IMR-90 (cell line): ENCODE measurements around the gene TMEM158. TPM values are rescaled to one million over a fixed set of nuclear protein-coding genes. Genes with fewer than 3 reads are reported as not detected.

ENCODE experiments used
- ATAC-seq: fragments of 200-7000 bp; cut with Tn5 transposase; 2 replicates; pipeline ENCODE4 v1.9.1; 2020; ENCODE audit warnings: low read depth, mild to moderate bottlenecking, moderate library complexity
- BruUV-seq: library from RNA; stranded (reverse); fragments of 400-500 nt; replicated peaks from 2 replicates; lab custom pipeline; 2021; lab: Mats Ljungman, UMichigan
- CTCF ChIA-PET: fragments of 300-600 bp; formaldehyde crosslinking; extraction: SDS; loops from one replicate; lab custom pipeline; 2021; ENCODE audit warnings: antibody characterized with exemption; lab: Yijun Ruan, JAX
- POLR2A ChIA-PET: fragments of 300-600 bp; sonication (Branson Sonifier 250); formaldehyde crosslinking; loops from one replicate; lab custom pipeline; 2022; ENCODE audit warnings: antibody characterized with exemption; ENCODE audit not compliant: unreplicated experiment; lab: Charles Lee
- DNase-seq: peaks from one replicate; pipeline ENCODE4 v3.0.0; 2013
- H2AFZ ChIP-seq: replicated peaks from 2 replicates; pipeline ENCODE3; 2013; ENCODE audit warnings: low read length, mild to moderate bottlenecking; ENCODE audit not compliant: poor library complexity
- H2AK5ac ChIP-seq: 2 replicates; pipeline ENCODE4 v1.6.1; 2013; ENCODE audit warnings: low read depth, low read length, inconsistent platforms
- H2AK9ac ChIP-seq: replicated peaks from 2 replicates; pipeline ENCODE3; 2013; ENCODE audit warnings: mild to moderate bottlenecking, low read depth, low read length, moderate library complexity; ENCODE audit not compliant: poor library complexity
- H2BK120ac ChIP-seq: 2 replicates; pipeline ENCODE4 v1.6.1; 2013; ENCODE audit warnings: low read depth, low read length, inconsistent platforms
- H2BK15ac ChIP-seq: 3 replicates; pipeline ENCODE4 v1.6.1; 2013; ENCODE audit warnings: low read depth, low read length, inconsistent platforms
- H2BK20ac ChIP-seq: 2 replicates; pipeline ENCODE4 v1.6.1; 2013; ENCODE audit warnings: low read depth, mild to moderate bottlenecking, inconsistent platforms, low read length, moderate library complexity
- H2BK5ac ChIP-seq: 2 replicates; pipeline ENCODE4 v1.6.1; 2013; ENCODE audit warnings: mild to moderate bottlenecking, low read depth, low read length, inconsistent platforms; ENCODE audit not compliant: poor library complexity, severe bottlenecking
- H3K14ac ChIP-seq: replicated peaks from 2 replicates; pipeline ENCODE4 v1.6.1; 2013; ENCODE audit warnings: low read depth, low read length, inconsistent platforms
- H3K18ac ChIP-seq: 2 replicates; pipeline ENCODE4 v1.6.1; 2013; ENCODE audit warnings: low read depth, low read length, control low read depth
- H3K23ac ChIP-seq: 2 replicates; pipeline ENCODE4 v1.6.1; 2013; ENCODE audit warnings: low read depth, low read length, inconsistent platforms
- H3K27ac ChIP-seq: 2 replicates; pipeline ENCODE4 v1.5.1; 2013; ENCODE audit warnings: mild to moderate bottlenecking, control low read depth, low read length; ENCODE audit not compliant: insufficient read depth
- H3K27me3 ChIP-seq: 2 replicates; pipeline ENCODE4 v1.6.1; 2013; ENCODE audit warnings: low read length; ENCODE audit not compliant: control insufficient read depth, insufficient read depth
- H3K36me3 ChIP-seq: 2 replicates; pipeline ENCODE4 v1.6.1; 2013; ENCODE audit warnings: low read length, mixed read lengths; ENCODE audit not compliant: control insufficient read depth, insufficient read depth
- H3K4ac ChIP-seq: 2 replicates; pipeline ENCODE4 v1.6.1; 2013; ENCODE audit warnings: low read depth, low read length, inconsistent platforms
- H3K4me1 ChIP-seq: 2 replicates; pipeline ENCODE4 v1.6.1; 2013; ENCODE audit warnings: low read length, mixed read lengths; ENCODE audit not compliant: control insufficient read depth, insufficient read depth
- H3K4me2 ChIP-seq: 2 replicates; pipeline ENCODE4 v1.6.1; 2013; ENCODE audit warnings: low read depth, mild to moderate bottlenecking, control low read depth, low read length, moderate library complexity
- H3K4me3 ChIP-seq: 2 replicates; pipeline ENCODE4 v1.5.1; 2013; ENCODE audit warnings: low read depth, mild to moderate bottlenecking, control low read depth, low read length, moderate library complexity; ENCODE audit not compliant: insufficient read depth
- H3K56ac ChIP-seq: 2 replicates; pipeline ENCODE4 v1.6.1; 2013; ENCODE audit warnings: low read length, inconsistent platforms; ENCODE audit not compliant: insufficient read depth; ENCODE audit errors: extremely low read depth
- H3K79me1 ChIP-seq, 2 experiments: 2 replicates each; pipeline ENCODE4 v1.6.1; 2013; ENCODE audit warnings: low read length in 2 of 2, inconsistent platforms in 1 of 2, low read depth in 1 of 2
- H3K9ac ChIP-seq: 2 replicates; pipeline ENCODE4 v1.6.1; 2013; ENCODE audit warnings: low read depth, low read length, control low read depth
- H3K9me1 ChIP-seq: 2 replicates; pipeline ENCODE4 v1.6.1; 2013; ENCODE audit warnings: low read length, inconsistent platforms; ENCODE audit not compliant: insufficient read depth
- H3K9me3 ChIP-seq: 2 replicates; pipeline ENCODE4 v1.6.1; 2013; ENCODE audit warnings: low read length; ENCODE audit not compliant: control insufficient read depth, insufficient read depth
- H4K20me1 ChIP-seq: 2 replicates; pipeline ENCODE4 v1.6.1; 2013; ENCODE audit warnings: low read length, inconsistent platforms; ENCODE audit not compliant: insufficient read depth
- H4K5ac ChIP-seq: 2 replicates; pipeline ENCODE4 v1.6.1; 2013; ENCODE audit warnings: mild to moderate bottlenecking, low read depth, low read length, control low read depth
- H4K8ac ChIP-seq, 2 experiments: 2 replicates each; pipeline ENCODE4 v1.6.1; 2013; ENCODE audit warnings: low read depth in 2 of 2, low read length in 2 of 2, control low read depth in 1 of 2, inconsistent platforms in 1 of 2
- H4K91ac ChIP-seq: 2 replicates; pipeline ENCODE4 v1.6.1; 2013; ENCODE audit warnings: low read depth, low read length, inconsistent platforms; ENCODE audit not compliant: insufficient read depth
- BHLHE40 ChIP-seq: fragments of 150-350 bp; IDR thresholded peaks from 2 replicates; pipeline ENCODE4 v1.6.1; 2016; ENCODE audit warnings: mild to moderate bottlenecking, low read depth, low read length
- CEBPB ChIP-seq: IDR thresholded peaks from 2 replicates; pipeline ENCODE4 v1.6.1; 2012; ENCODE audit warnings: low read depth, low read length, improper control_type of control experiment
- CHD1 ChIP-seq: IDR thresholded peaks from 2 replicates; pipeline ENCODE4 v1.6.1; 2012; ENCODE audit warnings: low read depth, low read length, improper control_type of control experiment
- CTCF ChIP-seq: conservative IDR thresholded peaks from 2 replicates; pipeline ENCODE4 v1.5.1; 2012; ENCODE audit warnings: mild to moderate bottlenecking, low read depth, low read length, improper control_type of control experiment
- FOS ChIP-seq: fragments of 150-350 bp; IDR thresholded peaks from 2 replicates; pipeline ENCODE4 v1.6.1; 2016; ENCODE audit warnings: low read depth, low read length
- MAFK ChIP-seq: IDR thresholded peaks from 2 replicates; pipeline ENCODE4 v1.6.1; 2012; ENCODE audit warnings: low read depth, low read length, improper control_type of control experiment
- MAZ ChIP-seq: IDR thresholded peaks from 2 replicates; pipeline ENCODE4 v1.6.1; 2012; ENCODE audit warnings: low read depth, mild to moderate bottlenecking, low read length, improper control_type of control experiment, moderate library complexity, borderline replicate concordance
- MXI1 ChIP-seq: IDR thresholded peaks from 2 replicates; pipeline ENCODE4 v1.6.1; 2012; ENCODE audit warnings: low read depth, mild to moderate bottlenecking, low read length, moderate library complexity, borderline replicate concordance
- NFE2L2 ChIP-seq: fragments of 150-350 bp; IDR thresholded peaks from 2 replicates; pipeline ENCODE4 v1.6.1; 2016; ENCODE audit warnings: low read depth, mild to moderate bottlenecking, low read length
- POLR2A ChIP-seq: IDR thresholded peaks from 2 replicates; pipeline ENCODE4 v1.6.1; 2012; ENCODE audit warnings: mild to moderate bottlenecking, low read depth, low read length
- RAD21 ChIP-seq: IDR thresholded peaks from 2 replicates; pipeline ENCODE4 v1.6.1; 2012; ENCODE audit warnings: low read length, improper control_type of control experiment
- RCOR1 ChIP-seq: IDR thresholded peaks from 2 replicates; pipeline ENCODE4 v1.6.1; 2012; ENCODE audit warnings: mild to moderate bottlenecking, low read length, improper control_type of control experiment; ENCODE audit not compliant: insufficient replicate concordance
- RFX5 ChIP-seq: IDR thresholded peaks from 2 replicates; pipeline ENCODE4 v1.8.0; 2012; ENCODE audit warnings: low read depth, mild to moderate bottlenecking, low read length, moderate library complexity
- SMC3 ChIP-seq: fragments of 150-350 bp; IDR thresholded peaks from 2 replicates; pipeline ENCODE4 v1.6.1; 2016; ENCODE audit warnings: low read depth, mild to moderate bottlenecking, antibody characterized with exemption, low read length, moderate library complexity
- USF2 ChIP-seq: fragments of 150-350 bp; IDR thresholded peaks from 2 replicates; pipeline ENCODE4 v1.6.1; 2017; ENCODE audit warnings: mild to moderate bottlenecking, antibody characterized with exemption, low read length, low read depth
- WGBS, 2 experiments: methylation state at CpG; one replicate each; pipeline versions ENCODE4 v1.1.5 to v1.1.7; 2013; ENCODE audit warnings: missing lambda C conversion rate in 2 of 2; ENCODE audit not compliant: insufficient read length in 1 of 2; ENCODE audit errors: extremely low coverage in 2 of 2; 5-methylcytosine and 5-hydroxymethylcytosine counted together
- dilution Hi-C: fragments of 300-500 bp; cut with HindIII; formaldehyde crosslinking; loops from one replicate; pipeline ENCODE4 v1.14.3; 2018; ENCODE audit warnings: low sequenced_read_pairs; ENCODE audit not compliant: unreplicated experiment
- in situ Hi-C: fragments of 300-500 bp; cut with MboI; formaldehyde crosslinking; loops from 3 replicates; pipeline ENCODE4 v1.14.3; 2019; ENCODE audit warnings: low sequenced_read_pairs, inconsistent platforms, mixed read lengths
- intact Hi-C: fragments of 100-400 bp; cut with micrococcal nuclease; formaldehyde crosslinking; loops from 2 replicates; pipeline ENCODE4 v1.10.0; 2022
- polyA plus RNA-seq, 3 experiments: library from polyadenylated mRNA; depleted of rRNA; stranded (reverse); fragments of >200 nt; gene quantifications; 2 replicates each; pipeline ENCODE4 v1.2.3, GENCODE V29; 2012; ENCODE audit warnings: low replicate concordance in 1 of 3
- total RNA-seq: library from RNA; depleted of rRNA; stranded (reverse); fragments of >200 nt; gene quantifications from 2 replicates; pipeline ENCODE4 v1.2.3, GENCODE V29; 2012
- TF ChIP-seq, protein P1 (sequence below): fragments of 150-350 bp; IDR thresholded peaks from 2 replicates; pipeline ENCODE4 v1.6.1; 2016; ENCODE audit warnings: low read depth, mild to moderate bottlenecking, low read length, moderate library complexity, borderline replicate concordance

The TMEM158 gene
- total and polyA plus RNA-seq, 2 of the 4 experiments (the other 2 are of a cell fraction), result 1.6 to 16.4 TPM

DNA sequence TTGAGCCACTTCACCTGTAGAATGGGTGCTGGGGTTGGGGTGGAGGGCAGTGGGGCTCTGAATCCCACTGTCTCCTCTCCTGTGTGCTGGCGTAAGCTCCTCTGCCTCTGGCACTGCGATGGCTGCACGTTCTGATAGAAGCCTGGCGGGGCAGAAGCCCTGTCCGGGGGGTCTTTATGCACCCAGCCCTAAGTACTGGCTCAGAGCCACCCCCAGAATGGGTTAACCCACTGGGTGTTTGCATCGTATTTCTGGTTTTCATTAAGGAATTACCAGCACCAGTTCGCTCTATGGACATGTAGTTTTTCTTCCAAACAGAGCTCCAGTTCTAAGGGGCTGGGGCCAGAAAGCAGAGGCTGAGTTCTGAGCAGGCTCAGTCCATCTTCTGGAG, 42.2 kb downstream of the TMEM158 start:
- Histone ChIP-seq H3K9ac (no peak overlapping the region), H4K20me1 (no peaks in the 10 kb centered on the region), H3K27me3 (no peaks in the 10 kb centered on the region), H3K27ac (peak overlapping the region; percentile 28; the same call in 1 of the 2 replicates), H2AK9ac (no peak overlapping the region), H2AK5ac (peak overlapping the region; percentile 73), H3K18ac (peak overlapping the region; percentile 23; the same call in 1 of the 2 replicates), H3K4ac (peak overlapping the region; percentile 85), H4K91ac (peak overlapping the region; percentile 77), H3K9me3 (no peaks in the 10 kb centered on the region), H2BK120ac (peak overlapping the region; percentile 87), H2BK5ac (no peak overlapping the region), H3K56ac (no peak overlapping the region), H2BK20ac (peak overlapping the region; percentile 20; the same call in 1 of the 2 replicates), H3K14ac (peak overlapping the region; percentile 88), H2BK15ac (peak overlapping the region; percentile 34; the same call in 1 of the 3 replicates), H3K36me3 (no peaks in the 10 kb centered on the region), H3K23ac (no peak overlapping the region; the same call in 1 of the 2 replicates), H3K4me1 (peaks cover 16% of the 10 kb centered on the region), H3K9me1 (peaks cover 19% of the 10 kb centered on the region), H2AFZ (no peak overlapping the region), H3K79me1 (no peaks in the 10 kb centered on the region), H4K8ac (peak overlapping the region; percentile 38 to 66; a peak in 3 of 4 replicates), H3K4me2 (no peak overlapping the region), H3K4me3 (no peak overlapping the region), H4K5ac (no peak overlapping the region; the same call in 1 of the 2 replicates)
- no peak for TF ChIP-seq CTCF
- TF ChIP-seq SMC3, result no peak
- no peak for TF ChIP-seq MAFK
- no peak for TF ChIP-seq RFX5
- no peak for TF ChIP-seq MAZ
- no peak for TF ChIP-seq MXI1
- TF ChIP-seq, protein P1, sequence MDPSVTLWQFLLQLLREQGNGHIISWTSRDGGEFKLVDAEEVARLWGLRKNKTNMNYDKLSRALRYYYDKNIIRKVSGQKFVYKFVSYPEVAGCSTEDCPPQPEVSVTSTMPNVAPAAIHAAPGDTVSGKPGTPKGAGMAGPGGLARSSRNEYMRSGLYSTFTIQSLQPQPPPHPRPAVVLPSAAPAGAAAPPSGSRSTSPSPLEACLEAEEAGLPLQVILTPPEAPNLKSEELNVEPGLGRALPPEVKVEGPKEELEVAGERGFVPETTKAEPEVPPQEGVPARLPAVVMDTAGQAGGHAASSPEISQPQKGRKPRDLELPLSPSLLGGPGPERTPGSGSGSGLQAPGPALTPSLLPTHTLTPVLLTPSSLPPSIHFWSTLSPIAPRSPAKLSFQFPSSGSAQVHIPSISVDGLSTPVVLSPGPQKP, result no peak
- no peak for TF ChIP-seq RAD21
- TF ChIP-seq USF2, result no peak
- TF ChIP-seq CHD1, result no peak
- no peak for TF ChIP-seq CEBPB
- no peak for TF ChIP-seq NFE2L2
- no peak for TF ChIP-seq FOS
- no peak for TF ChIP-seq RCOR1
- no peak for TF ChIP-seq BHLHE40
- TF ChIP-seq POLR2A, result no peak
- ChIA-PET POLR2A (interaction anchor here (0.6 kb wide), 1 partner anchor 16 kb away, joined by 4 read pairs; no protein-coding TSS in a partner anchor), CTCF (interaction anchor here (0.5 kb wide), 1 partner anchor 143 kb away, joined by 3 read pairs; no protein-coding TSS in a partner anchor)
- no CpG with 5 or more reads among the region's 7 CpGs for WGBS, 2 experiments
- dilution Hi-C loops, result no loop called here
- no peak for DNase-seq
- BruUV-seq, result no TSS peak
- in situ Hi-C loops, result no loop called here
- intact Hi-C loops, result no loop called here
- no peak for ATAC-seq
